Measurements from ENCODE around the gene FMNL3. TPM values are rescaled to one million over a fixed set of nuclear protein-coding genes. Genes with fewer than 3 reads are reported as not detected.

FMNL3 gene
- total RNA-seq, 2 donors from 2014 or later: 3.0 to 6.2 TPM

DNA sequence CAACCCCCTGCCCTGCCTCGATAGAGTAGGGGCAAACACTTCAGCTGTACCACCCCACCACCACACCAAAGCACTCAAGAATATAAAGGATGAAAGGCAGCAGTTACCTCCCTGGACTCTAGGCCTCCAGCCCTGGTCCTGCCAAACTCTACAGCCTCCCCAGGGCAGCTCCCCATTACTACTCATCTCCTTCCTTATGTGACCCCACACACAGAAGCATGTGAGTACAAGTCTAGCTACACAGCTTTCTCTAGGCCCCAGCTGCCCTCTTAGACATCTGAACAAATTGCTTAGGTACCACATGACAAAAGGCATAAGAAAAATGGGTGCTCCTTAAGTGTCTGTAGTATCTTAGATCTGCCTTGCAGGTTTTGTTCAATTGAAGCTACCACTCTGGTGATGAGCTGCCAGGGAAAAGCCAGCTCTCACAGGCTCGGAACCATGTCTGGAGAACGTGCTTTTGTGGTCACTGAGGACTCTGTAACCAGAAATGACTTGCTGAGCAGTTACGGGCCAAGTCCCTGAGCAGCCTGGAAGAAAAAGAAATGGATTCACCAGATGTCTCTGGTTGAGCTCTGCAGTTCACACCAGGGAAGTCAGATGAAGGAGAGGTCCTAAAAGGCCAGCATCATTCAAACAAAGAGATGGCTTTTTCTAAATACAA, 32.8 kb downstream of the FMNL3 start:
- DNase-seq (no peak), ATAC-seq (no peak)
- H3K36me3 ChIP-seq (replicated peaks in 1 of 2; ENCODE audit: insufficient read depth in 1 of 2, low read depth in 2 of 2): no peaks in the 10 kb centered on the region
- intact Hi-C loops (cut with DNase I): no loop called here
- 52 to 81% methylated on average over 4 of the region's 4 CpGs for WGBS, 2 donors
- TF ChIP-seq, protein P1, sequence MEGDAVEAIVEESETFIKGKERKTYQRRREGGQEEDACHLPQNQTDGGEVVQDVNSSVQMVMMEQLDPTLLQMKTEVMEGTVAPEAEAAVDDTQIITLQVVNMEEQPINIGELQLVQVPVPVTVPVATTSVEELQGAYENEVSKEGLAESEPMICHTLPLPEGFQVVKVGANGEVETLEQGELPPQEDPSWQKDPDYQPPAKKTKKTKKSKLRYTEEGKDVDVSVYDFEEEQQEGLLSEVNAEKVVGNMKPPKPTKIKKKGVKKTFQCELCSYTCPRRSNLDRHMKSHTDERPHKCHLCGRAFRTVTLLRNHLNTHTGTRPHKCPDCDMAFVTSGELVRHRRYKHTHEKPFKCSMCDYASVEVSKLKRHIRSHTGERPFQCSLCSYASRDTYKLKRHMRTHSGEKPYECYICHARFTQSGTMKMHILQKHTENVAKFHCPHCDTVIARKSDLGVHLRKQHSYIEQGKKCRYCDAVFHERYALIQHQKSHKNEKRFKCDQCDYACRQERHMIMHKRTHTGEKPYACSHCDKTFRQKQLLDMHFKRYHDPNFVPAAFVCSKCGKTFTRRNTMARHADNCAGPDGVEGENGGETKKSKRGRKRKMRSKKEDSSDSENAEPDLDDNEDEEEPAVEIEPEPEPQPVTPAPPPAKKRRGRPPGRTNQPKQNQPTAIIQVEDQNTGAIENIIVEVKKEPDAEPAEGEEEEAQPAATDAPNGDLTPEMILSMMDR (IDR thresholded peaks at IDR 0.05): no peak
- TF ChIP-seq POLR2A (IDR thresholded peaks at IDR 0.05): no peak
- peaks cover 32% of the 10 kb centered on the region for H3K4me1 ChIP-seq
- no peaks in the 10 kb centered on the region for H3K27me3 ChIP-seq
- H3K9me3 ChIP-seq: no peaks in the 10 kb centered on the region
- no peak overlapping the region for H3K4me3 ChIP-seq
- peak overlapping the region; percentile 71 to 91 (median 85) for H3K27ac ChIP-seq

DNA sequence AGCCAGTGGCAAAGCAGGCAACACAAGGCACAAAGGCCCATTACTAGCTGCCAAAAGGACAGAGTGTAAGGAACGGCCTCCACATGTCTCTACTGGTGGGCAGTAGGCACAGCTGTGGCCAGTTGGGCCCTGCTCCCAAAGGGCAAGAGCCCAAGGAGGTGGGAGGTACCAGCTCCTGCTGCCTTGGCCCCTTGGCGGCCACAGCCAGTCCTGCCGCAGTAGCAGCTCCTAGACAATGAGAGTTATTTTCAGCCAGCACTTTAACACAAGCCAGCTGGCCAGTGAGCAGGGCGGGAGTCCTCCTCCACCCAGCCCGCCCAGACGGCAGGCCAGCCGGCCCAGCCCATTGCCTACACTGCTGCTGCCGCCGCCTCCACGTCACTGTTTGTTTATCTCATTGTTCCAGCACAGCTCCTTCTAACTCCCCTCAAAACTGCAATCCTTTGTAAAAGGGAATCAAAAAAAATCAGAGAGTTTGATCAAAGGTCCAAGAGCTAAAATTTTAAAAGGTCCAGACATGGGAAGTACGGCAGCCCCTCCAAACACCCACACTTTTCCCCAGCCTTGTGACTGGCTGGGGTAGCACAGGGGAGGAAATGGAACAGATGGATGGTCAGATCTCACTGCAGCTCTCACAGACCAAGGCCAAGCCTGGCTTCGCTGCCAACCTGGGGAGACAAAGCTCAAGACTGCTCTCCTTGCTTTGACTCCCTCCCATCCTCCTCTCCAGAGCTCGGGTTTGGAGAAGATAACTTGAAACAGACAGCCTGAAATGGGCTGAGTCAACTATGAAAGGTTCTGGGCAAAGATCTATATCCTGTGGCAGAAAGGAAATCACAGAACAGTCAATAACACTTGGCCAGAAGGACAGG, 33.5 kb downstream of the FMNL3 start:
- no peaks in the 10 kb centered on the region for H3K27me3 ChIP-seq
- H3K4me3 ChIP-seq: no peak overlapping the region
- no peaks in the 10 kb centered on the region for H3K36me3 ChIP-seq (replicated peaks in 1 of 2; ENCODE audit: insufficient read depth in 1 of 2, low read depth in 2 of 2)
- intact Hi-C loops (cut with DNase I): no loop called here
- peak overlapping the region; percentile 71 to 91 (median 85) for H3K27ac ChIP-seq
- 7 to 11% methylated on average over 13 of the region's 13 CpGs for WGBS, 2 donors
- peak; percentile 97 for ATAC-seq
- H3K9me3 ChIP-seq: no peaks in the 10 kb centered on the region
- H3K4me1 ChIP-seq: peaks cover 32% of the 10 kb centered on the region
- DNase-seq: peak; percentile 86 to 95 (median 92)
- TF ChIP-seq POLR2A (IDR thresholded peaks at IDR 0.05): peak; percentile 62 to 77 (median 73)
- TF ChIP-seq, protein P1 (IDR thresholded peaks at IDR 0.05): peak in 6 of 7 experiments; percentile 13 to 65 (median 59)

DNA sequence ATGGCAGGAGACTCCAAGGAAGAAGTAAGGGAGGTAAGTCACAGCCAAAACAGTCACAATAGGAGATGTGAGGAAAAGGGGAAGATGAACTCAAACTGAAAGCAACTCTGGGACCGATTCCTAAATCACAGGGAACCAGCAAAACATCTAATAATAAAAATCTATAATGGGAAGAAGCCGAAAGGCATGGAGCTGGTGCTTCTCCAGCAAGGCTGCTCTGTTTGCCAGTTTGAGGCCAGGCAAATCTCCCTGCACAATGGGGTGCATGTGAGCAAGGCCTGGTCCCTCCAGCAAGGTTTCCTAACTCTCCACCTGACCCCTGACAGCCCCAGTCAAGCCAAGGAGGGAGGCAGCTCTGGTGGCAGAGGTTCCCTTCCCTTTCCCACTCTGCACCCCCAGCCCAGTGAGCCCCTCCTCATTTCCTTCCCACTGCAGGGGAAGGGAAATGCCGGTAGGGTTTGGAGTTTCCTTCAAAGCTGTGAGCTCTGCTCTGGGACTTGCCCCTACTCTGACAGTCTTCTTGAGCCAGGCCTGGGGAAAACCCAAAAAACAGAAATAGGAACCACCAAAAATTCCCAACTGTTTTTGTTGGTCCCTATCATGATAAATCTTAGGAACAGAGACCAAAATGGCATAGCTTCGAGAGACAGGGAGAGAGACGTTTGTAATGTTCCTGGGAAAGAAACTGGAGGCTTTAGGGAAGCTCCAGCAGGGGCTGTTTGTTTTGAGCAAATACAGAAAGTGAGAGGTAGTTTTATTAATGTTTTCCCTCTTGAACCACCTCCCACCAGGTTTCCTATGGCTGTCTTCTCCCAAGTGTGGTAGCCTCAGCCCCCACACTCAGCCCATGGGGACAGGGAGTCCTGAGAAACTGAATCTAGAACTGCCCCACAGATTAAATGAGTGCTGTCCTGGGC, 34.6 kb downstream of the FMNL3 start:
- DNase-seq (no peak), ATAC-seq (no peak)
- 44 to 57% methylated on average over 5 of the region's 5 CpGs for WGBS, 2 donors
- H3K36me3 ChIP-seq (replicated peaks in 1 of 2; ENCODE audit: insufficient read depth in 1 of 2, low read depth in 2 of 2): no peaks in the 10 kb centered on the region
- H3K27ac ChIP-seq: peak overlapping the region; percentile 71 to 91 (median 85)
- no peak for TF ChIP-seq POLR2A (IDR thresholded peaks at IDR 0.05)
- TF ChIP-seq, protein P1 (IDR thresholded peaks at IDR 0.05): no peak
- H3K4me3 ChIP-seq: no peak overlapping the region
- intact Hi-C loops (cut with DNase I): no loop called here
- no peaks in the 10 kb centered on the region for H3K9me3 ChIP-seq
- peaks cover 32% of the 10 kb centered on the region for H3K4me1 ChIP-seq
- H3K27me3 ChIP-seq: no peaks in the 10 kb centered on the region

DNA sequence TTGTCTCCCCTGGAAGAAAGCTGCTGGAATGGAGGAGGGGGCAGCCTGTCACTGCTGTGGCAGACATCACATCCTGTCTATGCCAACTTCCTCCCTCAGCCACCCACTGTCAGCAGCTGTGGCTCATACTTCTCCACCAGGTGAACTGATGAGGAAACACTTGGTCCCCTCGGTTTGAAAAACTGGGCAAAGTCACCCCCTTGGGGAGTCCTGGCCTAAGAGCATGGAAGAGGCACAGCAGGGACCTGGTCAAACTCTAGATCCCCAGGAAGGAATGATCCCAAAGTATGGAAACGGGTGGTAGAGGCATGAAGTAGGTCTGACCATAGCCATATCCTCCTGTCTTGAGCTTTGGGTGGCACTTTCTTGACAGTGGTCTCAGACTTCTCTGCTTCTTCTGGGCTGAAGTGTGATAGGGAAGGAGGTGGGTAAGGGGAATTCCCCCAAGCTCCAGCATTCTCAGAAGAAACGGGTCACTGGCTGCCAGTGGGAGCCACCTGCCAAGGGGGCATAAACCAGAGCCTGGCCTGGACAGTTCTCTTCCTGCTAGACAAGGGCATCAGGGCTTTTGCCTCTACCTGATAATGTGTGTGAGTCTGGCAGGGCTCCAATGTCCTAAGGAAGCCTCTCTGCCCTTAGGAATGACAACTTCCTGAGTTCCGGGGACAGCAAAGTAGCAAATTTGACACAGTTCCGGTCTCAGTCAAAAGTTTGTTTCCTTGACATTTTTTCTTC, 36.0 kb downstream of the FMNL3 start:
- Histone ChIP-seq H3K27me3 (no peaks in the 10 kb centered on the region), H3K4me1 (peaks cover 32% of the 10 kb centered on the region), H3K9me3 (no peaks in the 10 kb centered on the region), H3K36me3 (replicated peaks in 1 of 2; ENCODE audit: insufficient read depth in 1 of 2, low read depth in 2 of 2) (no peaks in the 10 kb centered on the region), H3K4me3 (no peak overlapping the region), H3K27ac (peak overlapping the region in 2 of 4 donors; percentile 81 to 89)
- peak in 1 of 4 donors; percentile 40 for DNase-seq
- intact Hi-C loops (cut with DNase I): no loop called here
- WGBS, 2 donors: 59 to 78% methylated on average over 5 of the region's 5 CpGs
- TF ChIP-seq, protein P1 (IDR thresholded peaks at IDR 0.05): no peak
- no peak for TF ChIP-seq POLR2A (IDR thresholded peaks at IDR 0.05)
- no peak for ATAC-seq

Measured in body of pancreas (tissue), 4 donors.